Measurements from ENCODE around the gene TMTC1. TPM values are rescaled to one million over a fixed set of nuclear protein-coding genes. Genes with fewer than 3 reads are reported as not detected.

TMTC1 gene
- total and polyA plus RNA-seq, 2 donors (not counting 1 experiment from before 2014, with no cell fraction given) = not detected

DNA sequence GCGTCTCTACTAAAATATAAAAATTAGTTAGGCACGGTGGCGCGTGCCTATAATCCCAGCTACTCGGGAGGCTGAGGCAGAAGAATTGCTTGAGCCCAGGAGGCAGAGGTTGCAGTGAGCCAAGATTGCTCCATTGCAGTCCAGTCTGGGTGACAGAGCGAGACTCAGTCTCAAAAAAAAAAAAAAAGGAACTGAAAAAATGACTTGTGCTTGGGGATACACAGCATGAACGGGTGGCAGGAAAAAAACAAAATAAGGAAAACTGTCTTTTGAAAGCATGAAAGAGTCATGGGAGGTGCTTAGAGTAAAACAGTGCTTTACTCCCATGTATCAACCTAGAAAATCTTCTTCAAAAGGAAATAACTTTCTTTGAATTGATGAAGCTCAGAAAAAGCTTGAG is 80.8 kb downstream of the TMTC1 start:
- no peaks in the 10 kb centered on the region for H4K20me1 ChIP-seq (ENCODE audit: control insufficient read depth, insufficient read depth, low read length, poor library complexity, severe bottlenecking)
- no peak overlapping the region for H3K4me2 ChIP-seq (replicated peaks; ENCODE audit: low read depth, low read length, poor library complexity, severe bottlenecking)
- H3K9me3 ChIP-seq (ENCODE audit: control extremely low read depth in 1 of 3, control insufficient read depth in 2 of 3, insufficient read depth in 1 of 3, low read length in 2 of 3) = peaks cover 0 to 5% (median 0%) of the 10 kb centered on the region in 3 donors
- Mint-ChIP-seq H3K27ac (no peak overlapping the region), H3K4me1 (no peaks in the 10 kb centered on the region), H3K9me3 (ENCODE audit: insufficient read depth) (no peaks in the 10 kb centered on the region), H3K4me3 (no peak overlapping the region), H3K27me3 (no peaks in the 10 kb centered on the region)
- 100% methylated on average over 5 of the region's 7 CpGs for WGBS (ENCODE audit: insufficient coverage)
- no peaks in the 10 kb centered on the region for H3K36me3 ChIP-seq (replicated peaks in 1 of 2; ENCODE audit: control extremely low read depth in 1 of 2, control insufficient read depth in 1 of 2, extremely low read depth in 1 of 2, insufficient read depth in 2 of 2, low read length in 1 of 2)
- H3K4me3 ChIP-seq (ENCODE audit: control extremely low read depth in 1 of 5, extremely low read depth in 1 of 5, insufficient read depth in 1 of 5, low read depth in 2 of 5, low read length in 4 of 5) = no peak overlapping the region
- no peaks in the 10 kb centered on the region for H3K79me2 ChIP-seq (ENCODE audit: control insufficient read depth, insufficient read depth, low read length)
- TF ChIP-seq EZH2 (IDR thresholded peaks at IDR 0.05; ENCODE audit: borderline replicate concordance, insufficient read depth, low read depth, low read length, poor library complexity, severe bottlenecking) = no peak
- TF ChIP-seq, protein P1, sequence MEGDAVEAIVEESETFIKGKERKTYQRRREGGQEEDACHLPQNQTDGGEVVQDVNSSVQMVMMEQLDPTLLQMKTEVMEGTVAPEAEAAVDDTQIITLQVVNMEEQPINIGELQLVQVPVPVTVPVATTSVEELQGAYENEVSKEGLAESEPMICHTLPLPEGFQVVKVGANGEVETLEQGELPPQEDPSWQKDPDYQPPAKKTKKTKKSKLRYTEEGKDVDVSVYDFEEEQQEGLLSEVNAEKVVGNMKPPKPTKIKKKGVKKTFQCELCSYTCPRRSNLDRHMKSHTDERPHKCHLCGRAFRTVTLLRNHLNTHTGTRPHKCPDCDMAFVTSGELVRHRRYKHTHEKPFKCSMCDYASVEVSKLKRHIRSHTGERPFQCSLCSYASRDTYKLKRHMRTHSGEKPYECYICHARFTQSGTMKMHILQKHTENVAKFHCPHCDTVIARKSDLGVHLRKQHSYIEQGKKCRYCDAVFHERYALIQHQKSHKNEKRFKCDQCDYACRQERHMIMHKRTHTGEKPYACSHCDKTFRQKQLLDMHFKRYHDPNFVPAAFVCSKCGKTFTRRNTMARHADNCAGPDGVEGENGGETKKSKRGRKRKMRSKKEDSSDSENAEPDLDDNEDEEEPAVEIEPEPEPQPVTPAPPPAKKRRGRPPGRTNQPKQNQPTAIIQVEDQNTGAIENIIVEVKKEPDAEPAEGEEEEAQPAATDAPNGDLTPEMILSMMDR (IDR thresholded peaks at IDR 0.05) = no peak
- H3K27ac ChIP-seq (ENCODE audit: low read length in 2 of 2) = no peak overlapping the region
- no peaks in the 10 kb centered on the region for H3K4me1 ChIP-seq (ENCODE audit: control insufficient read depth in 2 of 2, insufficient read depth in 2 of 2, low read length in 2 of 2)
- no peak overlapping the region for H3K9ac ChIP-seq (ENCODE audit: low read length)
- DNase-seq (no peak), ATAC-seq (ENCODE audit: low read depth) (no peak)
- intact Hi-C loops (cut with micrococcal nuclease) = no loop called here
- no peak overlapping the region for H2AFZ ChIP-seq (ENCODE audit: insufficient read depth, low read depth, low read length, poor library complexity, severe bottlenecking)
- ChIA-PET POLR2A (no interaction called here), CTCF (interaction anchor here (0.7 kb wide), 1 partner anchor 30 kb away, joined by 4 read pairs; no protein-coding TSS in a partner anchor)
- no peaks in the 10 kb centered on the region for H3K27me3 ChIP-seq (replicated peaks in 1 of 4; ENCODE audit: control extremely low read depth in 1 of 4, control insufficient read depth in 3 of 4, insufficient read depth in 4 of 4, low read length in 3 of 4)

DNA sequence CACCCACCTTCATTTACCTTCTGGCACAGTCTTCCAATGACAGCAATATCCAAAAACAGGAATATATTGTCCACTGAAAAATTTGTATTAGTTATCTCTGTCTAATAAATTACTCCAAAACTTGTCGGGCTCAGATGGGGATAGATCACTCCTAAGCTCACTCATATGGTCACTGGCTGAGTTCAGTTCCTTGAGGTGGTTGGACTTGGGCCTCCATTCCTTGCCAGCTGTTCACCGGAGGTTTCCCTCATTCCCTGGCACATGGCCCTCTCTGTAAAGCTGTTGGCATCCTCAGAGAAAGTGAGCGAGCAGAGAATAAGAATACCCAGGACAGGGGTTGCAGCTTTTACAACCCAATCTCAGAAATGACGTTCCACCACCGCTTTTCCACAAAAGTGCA is 81.5 kb downstream of the TMTC1 start:
- no peaks in the 10 kb centered on the region for H3K79me2 ChIP-seq (ENCODE audit: control insufficient read depth, insufficient read depth, low read length)
- TF ChIP-seq, protein P1 (IDR thresholded peaks at IDR 0.05) = no peak
- TF ChIP-seq EZH2 (IDR thresholded peaks at IDR 0.05; ENCODE audit: borderline replicate concordance, insufficient read depth, low read depth, low read length, poor library complexity, severe bottlenecking) = no peak
- 75% methylated on average over 4 of the region's 5 CpGs for WGBS (ENCODE audit: insufficient coverage)
- ATAC-seq (ENCODE audit: low read depth) (no peak), DNase-seq (no peak)
- no peaks in the 10 kb centered on the region for H3K4me1 ChIP-seq (ENCODE audit: control insufficient read depth in 2 of 2, insufficient read depth in 2 of 2, low read length in 2 of 2)
- H2AFZ ChIP-seq (ENCODE audit: insufficient read depth, low read depth, low read length, poor library complexity, severe bottlenecking) = no peak overlapping the region
- Mint-ChIP-seq H3K9me3 (ENCODE audit: insufficient read depth) (no peaks in the 10 kb centered on the region), H3K4me1 (no peaks in the 10 kb centered on the region), H3K4me3 (no peak overlapping the region), H3K27me3 (no peaks in the 10 kb centered on the region), H3K27ac (no peak overlapping the region)
- POLR2A ChIA-PET = no interaction called here
- no peaks in the 10 kb centered on the region for H3K36me3 ChIP-seq (replicated peaks in 1 of 2; ENCODE audit: control extremely low read depth in 1 of 2, control insufficient read depth in 1 of 2, extremely low read depth in 1 of 2, insufficient read depth in 2 of 2, low read length in 1 of 2)
- intact Hi-C loops (cut with micrococcal nuclease) = no loop called here
- no peak overlapping the region for H3K27ac ChIP-seq (ENCODE audit: low read length in 2 of 2)
- no peak overlapping the region for H3K9ac ChIP-seq (ENCODE audit: low read length)
- CTCF ChIA-PET = interaction anchor here (0.7 kb wide), 1 partner anchor 31 kb away, joined by 4 read pairs; no protein-coding TSS in a partner anchor
- no peaks in the 10 kb centered on the region for H3K27me3 ChIP-seq (replicated peaks in 1 of 4; ENCODE audit: control extremely low read depth in 1 of 4, control insufficient read depth in 3 of 4, insufficient read depth in 4 of 4, low read length in 3 of 4)
- no peaks in the 10 kb centered on the region for H4K20me1 ChIP-seq (ENCODE audit: control insufficient read depth, insufficient read depth, low read length, poor library complexity, severe bottlenecking)
- no peak overlapping the region for H3K4me3 ChIP-seq (ENCODE audit: control extremely low read depth in 1 of 5, extremely low read depth in 1 of 5, insufficient read depth in 1 of 5, low read depth in 2 of 5, low read length in 4 of 5)
- no peak overlapping the region for H3K4me2 ChIP-seq (replicated peaks; ENCODE audit: low read depth, low read length, poor library complexity, severe bottlenecking)
- H3K9me3 ChIP-seq (ENCODE audit: control extremely low read depth in 1 of 3, control insufficient read depth in 2 of 3, insufficient read depth in 1 of 3, low read length in 2 of 3) = peaks cover 0 to 5% (median 0%) of the 10 kb centered on the region in 3 donors

All from B cell (primary cell).